GM21576 (cell line): ENCODE data around the gene MAGEB5.
"Not testable (repeated sequence)": the region's sequence is repeated elsewhere in the genome, so short reads cannot be mapped to it uniquely, and the experiment has no call there.

Experiments used
- ATAC-seq: cut with Tn5 transposase; IDR thresholded peaks from one replicate; pipeline ENCODE4 v1.9.1; 2021; ENCODE audit warnings: mild to moderate bottlenecking, moderate library complexity; ENCODE audit not compliant: unreplicated experiment

MAGEB5 gene

GRCh38 chrX:26215869-26216268, at the start of gene MAGEB5:
TSS of gene MAGEB5 (plus strand) at chrX:26216169. CDS start at chrX:26217302, 1,133 bp downstream.
- ATAC-seq, result no peak

- ATAC-seq, result no peak
These were observed 23.8 kb upstream of the MAGEB5 start, which contains the start of gene MAGEB6 for GRCh38 chrX:26192204-26192603. TSS of gene MAGEB6 (plus strand) at chrX:26192440. CDS start at chrX:26193847, 1,407 bp downstream.

DNA sequence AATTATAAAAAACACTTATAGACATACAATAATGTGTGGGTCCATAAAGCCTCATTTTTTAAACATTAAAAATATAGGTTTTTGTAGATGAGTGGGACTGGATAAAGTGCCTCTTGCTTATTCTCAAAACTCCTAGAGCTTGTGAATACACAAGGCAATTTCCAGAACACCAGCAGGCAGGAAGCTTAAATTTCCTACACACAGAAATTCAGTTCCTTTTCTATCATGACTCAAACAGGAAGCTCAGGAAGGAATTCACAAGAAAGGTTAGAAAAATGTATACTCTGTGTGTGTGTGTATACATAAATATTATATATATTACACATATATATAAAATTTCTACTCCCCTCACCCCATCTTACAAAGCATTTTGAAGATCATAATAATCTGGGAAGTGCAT, 12.4 kb upstream of the MAGEB5 start:
- no peak for ATAC-seq

DNA sequence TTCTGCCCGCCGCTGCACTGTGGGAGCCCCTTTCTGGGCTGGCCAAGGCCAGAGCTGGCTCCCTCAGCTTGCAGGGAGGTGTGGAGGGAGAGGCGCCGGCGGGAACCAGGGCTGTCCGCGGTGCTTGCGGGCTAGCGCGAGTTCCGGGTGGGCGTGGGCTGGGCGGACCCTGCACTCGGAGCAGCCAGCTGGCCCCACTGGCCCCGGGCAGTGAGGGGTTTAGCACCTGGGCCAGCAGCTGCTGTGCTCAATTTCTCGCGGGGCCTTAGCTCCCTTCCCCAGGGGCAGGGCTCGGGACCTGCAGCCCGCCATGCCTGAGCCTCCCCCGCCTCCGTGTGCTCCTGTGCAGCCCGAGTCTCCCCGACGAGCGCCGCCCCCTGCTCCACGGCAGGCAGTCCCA, 11.3 kb upstream of the MAGEB5 start:
- ATAC-seq, result not testable (repeated sequence)

DNA sequence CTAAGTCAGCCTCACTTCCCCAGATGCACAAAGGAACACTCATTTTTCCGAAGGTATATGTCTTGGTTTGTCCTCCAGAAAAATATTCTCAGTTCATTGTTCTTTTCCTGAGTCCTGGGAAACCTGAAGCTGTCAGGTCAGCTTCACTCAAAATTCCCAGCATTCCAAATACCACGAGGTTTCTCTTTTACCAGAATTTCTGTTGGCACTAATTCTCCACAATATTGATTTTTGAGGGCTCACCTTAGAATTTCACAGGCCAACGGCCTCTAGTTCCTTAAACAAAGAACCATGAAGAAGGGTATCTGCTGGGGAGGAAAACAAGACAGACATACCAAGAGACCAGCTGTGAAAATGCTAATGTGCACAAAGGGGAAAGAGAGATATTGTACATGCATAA, 8.0 kb upstream of the MAGEB5 start:
- no peak for ATAC-seq

DNA sequence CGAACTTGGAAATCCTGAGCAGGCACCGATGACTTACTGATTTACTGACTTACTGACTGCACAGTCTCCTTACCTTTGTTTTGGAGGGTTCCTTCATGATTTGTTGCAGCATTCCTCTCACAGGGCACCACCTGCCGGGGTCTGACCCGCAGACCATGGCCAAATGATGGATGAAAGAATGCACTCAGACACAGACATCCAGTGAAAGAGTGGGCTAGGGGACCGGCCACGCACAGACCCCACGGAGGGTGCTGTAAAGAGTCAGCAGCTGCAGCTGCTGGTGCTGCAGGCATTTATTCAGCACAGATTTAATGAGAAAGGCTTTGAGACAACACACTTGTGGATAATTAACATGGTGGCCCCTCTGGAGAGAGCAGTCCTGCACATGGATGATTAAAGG, 3.4 kb downstream of the MAGEB5 start:
- no peak for ATAC-seq

DNA sequence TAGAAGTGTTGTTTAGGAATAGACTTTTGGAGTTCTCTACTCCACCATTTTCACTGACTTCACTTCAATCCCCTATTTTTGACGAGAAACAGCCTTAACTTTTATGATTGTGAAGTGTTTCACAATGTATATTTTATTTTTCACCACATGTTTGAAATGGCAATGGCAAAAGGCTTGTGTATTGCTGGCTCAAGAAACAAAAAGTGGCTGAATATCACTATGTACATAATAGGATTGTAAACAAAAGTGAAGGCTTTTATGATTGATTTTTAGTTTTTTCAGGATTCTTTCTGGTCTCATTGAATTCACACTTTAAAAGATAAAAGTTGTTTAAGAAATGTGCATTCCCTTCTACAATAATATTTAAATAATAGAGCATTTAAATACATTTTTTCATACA, 18.2 kb downstream of the MAGEB5 start:
- no peak for ATAC-seq

GRCh38 chrX:26253526-26253925, 37.6 kb downstream of the MAGEB5 start:
- ATAC-seq, result no peak

DNA sequence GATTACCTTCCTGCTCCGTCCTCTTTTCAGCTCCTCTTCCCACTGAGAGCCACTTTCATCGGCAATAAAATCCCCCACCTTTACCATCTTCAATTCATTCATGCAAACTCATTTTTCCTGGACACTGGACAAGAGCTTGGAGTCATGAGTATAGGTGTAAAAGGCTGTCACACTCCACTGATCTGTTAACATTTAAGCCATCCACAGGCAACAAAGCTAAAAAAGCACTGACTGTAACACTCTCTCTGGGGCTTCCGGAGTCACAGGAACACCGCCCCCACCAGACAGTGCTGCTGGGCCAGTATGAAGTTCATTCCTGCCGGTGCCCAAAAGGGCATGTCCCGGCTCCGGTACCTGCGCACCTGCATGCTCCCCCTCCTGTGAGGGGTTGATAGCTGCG, 38.5 kb downstream of the MAGEB5 start:
- no peak for ATAC-seq

DNA sequence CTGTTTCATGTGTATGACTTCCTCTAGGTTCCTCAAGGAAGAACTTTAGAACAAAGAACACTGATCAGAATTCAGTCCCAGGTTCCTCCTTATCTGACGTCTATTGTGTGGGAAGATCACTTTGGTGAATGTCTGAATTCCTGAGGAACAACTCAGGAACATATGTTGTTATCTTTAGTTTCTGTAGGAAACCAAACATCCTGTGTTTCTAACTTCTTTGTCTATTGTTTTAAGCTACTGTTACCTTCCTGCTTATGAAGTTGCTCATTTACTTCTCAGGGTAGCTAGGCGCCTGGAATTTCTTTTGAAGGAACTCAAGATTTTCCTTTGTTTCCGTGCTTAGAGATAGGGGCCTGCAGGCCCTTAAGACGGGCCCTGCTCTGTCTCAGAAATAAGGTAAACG, 46.2 kb downstream of the MAGEB5 start:
- no peak for ATAC-seq
